ENCODE measurements around the gene NPSR1.
A peak's percentile ranks its signal among the peaks of the same experiment; 100 is the strongest.
"Not testable (repeated sequence)": the region's sequence is repeated elsewhere in the genome, so short reads cannot be mapped to it uniquely, and the experiment has no call there.

NPSR1 gene

GRCh38 chr7:34657632-34658268, at the start of gene NPSR1:
Gene NPSR1 (plus strand): TSS chr7:34658218. CDS start chr7:34658413, 195 bp downstream.
- no peak for DNase-seq

GRCh38 chr7:34612661-34613060, 45.4 kb upstream of the NPSR1 start:
- DNase-seq, result no peak

GRCh38 chr7:34620425-34620824, 37.6 kb upstream of the NPSR1 start:
- no peak for DNase-seq

GRCh38 chr7:34622182-34622581, 35.8 kb upstream of the NPSR1 start:
- DNase-seq, result no peak

- DNase-seq, result no peak
Measured at GRCh38 chr7:34622771-34623250, 35.2 kb upstream of the NPSR1 start.

- DNase-seq, result not testable (repeated sequence)
Measured at GRCh38 chr7:34628618-34629017, 29.4 kb upstream of the NPSR1 start.

- no peak for DNase-seq
Measured at GRCh38 chr7:34652809-34653208, 5.2 kb upstream of the NPSR1 start.

- no peak for DNase-seq
Measured at GRCh38 chr7:34653787-34654186, 4.2 kb upstream of the NPSR1 start.

- no peak for DNase-seq
Measured at GRCh38 chr7:34655384-34655783, 2.6 kb upstream of the NPSR1 start.

GRCh38 chr7:34656041-34656440, 2.0 kb upstream of the NPSR1 start:
- DNase-seq, result no peak

- DNase-seq, result no peak
Measured at GRCh38 chr7:34659472-34660075, 1.6 kb downstream of the NPSR1 start.

- DNase-seq, result no peak
Measured at GRCh38 chr7:34662058-34662708, 4.2 kb downstream of the NPSR1 start.

- DNase-seq, result no peak
Measured at GRCh38 chr7:34664755-34665154, 6.7 kb downstream of the NPSR1 start.

GRCh38 chr7:34672430-34672829, 14.4 kb downstream of the NPSR1 start:
- DNase-seq, result no peak

GRCh38 chr7:34673066-34673465, 15.0 kb downstream of the NPSR1 start:
- no peak for DNase-seq

GRCh38 chr7:34675749-34676374, 17.8 kb downstream of the NPSR1 start:
- DNase-seq, result peak; percentile 10

GRCh38 chr7:34677491-34677890, 19.5 kb downstream of the NPSR1 start:
- DNase-seq, result no peak

- DNase-seq, result no peak
Measured at GRCh38 chr7:34687529-34687928, 29.5 kb downstream of the NPSR1 start.

GRCh38 chr7:34696415-34696814, 38.4 kb downstream of the NPSR1 start:
- no peak for DNase-seq

GRCh38 chr7:34709771-34710170, 51.8 kb downstream of the NPSR1 start:
- DNase-seq, result no peak

- DNase-seq, result no peak
Measured at GRCh38 chr7:34718867-34719266, 60.8 kb downstream of the NPSR1 start.

- no peak for DNase-seq
Measured at GRCh38 chr7:34719636-34720035, 61.6 kb downstream of the NPSR1 start.

- no peak for DNase-seq
Measured at GRCh38 chr7:34720289-34720688, 62.3 kb downstream of the NPSR1 start.

- no peak for DNase-seq
Measured at GRCh38 chr7:34723338-34723737, 65.3 kb downstream of the NPSR1 start.

All from CD4-positive, alpha-beta T cell treated with Interleukin-12 subunit alpha and Interleukin-12 subunit beta, for 1 hour (primary cell).